ENCODE results near the gene TES. TPM values are rescaled to one million over a fixed set of nuclear protein-coding genes. Genes with fewer than 3 reads are reported as not detected.

Gene TES
- total RNA-seq, 1 donor from 2014 or later, result 15.8 TPM

GRCh38 chr7:116216956-116217571 is 6.7 kb downstream of the TES start:
- DNase-seq (ENCODE audit: low spot score), result no peak
- intact Hi-C loops (cut with DNase I), result no loop called here

- no peak for DNase-seq (ENCODE audit: low spot score)
- intact Hi-C loops (cut with DNase I), result no loop called here
Measured at GRCh38 chr7:116218051-116218645, 7.8 kb downstream of the TES start.

- intact Hi-C loops (cut with DNase I), result no loop called here
- no peak for DNase-seq (ENCODE audit: low spot score)
Measured at GRCh38 chr7:116218747-116219146, 8.4 kb downstream of the TES start.

- intact Hi-C loops (cut with DNase I), result no loop called here
- no peak for DNase-seq (ENCODE audit: low spot score)
Measured at GRCh38 chr7:116219288-116219687, 8.9 kb downstream of the TES start.

GRCh38 chr7:116219834-116220233 is 9.5 kb downstream of the TES start:
- intact Hi-C loops (cut with DNase I), result no loop called here
- DNase-seq (ENCODE audit: low spot score), result no peak

- intact Hi-C loops (cut with DNase I), result no loop called here
- DNase-seq (ENCODE audit: low spot score), result no peak
Measured at GRCh38 chr7:116222501-116222900, 12.2 kb downstream of the TES start.

GRCh38 chr7:116223588-116223987 is 13.2 kb downstream of the TES start:
- no peak for DNase-seq (ENCODE audit: low spot score)
- intact Hi-C loops (cut with DNase I), result no loop called here

- DNase-seq (ENCODE audit: low spot score), result no peak
- intact Hi-C loops (cut with DNase I), result no loop called here
Measured at GRCh38 chr7:116224492-116225098, 14.3 kb downstream of the TES start.

- intact Hi-C loops (cut with DNase I), result no loop called here
- no peak for DNase-seq (ENCODE audit: low spot score)
Measured at GRCh38 chr7:116225860-116226259, 15.5 kb downstream of the TES start.

- intact Hi-C loops (cut with DNase I), result no loop called here
- no peak for DNase-seq (ENCODE audit: low spot score)
Measured at GRCh38 chr7:116226664-116227063, 16.3 kb downstream of the TES start.

GRCh38 chr7:116227678-116228239 is 17.4 kb downstream of the TES start:
- intact Hi-C loops (cut with DNase I), result no loop called here
- DNase-seq (ENCODE audit: low spot score), result no peak

GRCh38 chr7:116228241-116228640 is 17.9 kb downstream of the TES start:
- intact Hi-C loops (cut with DNase I), result no loop called here
- DNase-seq (ENCODE audit: low spot score), result no peak

- intact Hi-C loops (cut with DNase I), result no loop called here
- DNase-seq (ENCODE audit: low spot score), result no peak
Measured at GRCh38 chr7:116229366-116229765, 19.0 kb downstream of the TES start.

GRCh38 chr7:116230191-116231005 is 20.1 kb downstream of the TES start:
- no peak for DNase-seq (ENCODE audit: low spot score)
- intact Hi-C loops (cut with DNase I), result loop anchor here (2.0 kb wide), 1 partner anchor 20 kb away; the partner anchor contains the start of gene TES

GRCh38 chr7:116231543-116231942 is 21.2 kb downstream of the TES start:
- intact Hi-C loops (cut with DNase I), result loop anchor here (2.0 kb wide), 1 partner anchor 21 kb away; the partner anchor contains the start of gene TES
- no peak for DNase-seq (ENCODE audit: low spot score)

GRCh38 chr7:116231949-116232348 is 21.6 kb downstream of the TES start:
- intact Hi-C loops (cut with DNase I), result loop anchor here (2.0 kb wide), 1 partner anchor 21 kb away; the partner anchor contains the start of gene TES
- DNase-seq (ENCODE audit: low spot score), result no peak

- intact Hi-C loops (cut with DNase I), result no loop called here
- DNase-seq (ENCODE audit: low spot score), result no peak
Measured at GRCh38 chr7:116232350-116232749, 22.0 kb downstream of the TES start.

GRCh38 chr7:116232920-116233319 is 22.6 kb downstream of the TES start:
- intact Hi-C loops (cut with DNase I), result no loop called here

GRCh38 chr7:116234517-116235200 is 24.3 kb downstream of the TES start:
- no peak for DNase-seq (ENCODE audit: low spot score)
- intact Hi-C loops (cut with DNase I), result no loop called here

More at GRCh38 chr7:116232920-116233319, 22.6 kb downstream of the TES start:
- no peak for DNase-seq (ENCODE audit: low spot score)

All from cardiac septum (tissue), 1 donor.